ENCODE results near the gene MMP24.

MMP24 gene

DNA sequence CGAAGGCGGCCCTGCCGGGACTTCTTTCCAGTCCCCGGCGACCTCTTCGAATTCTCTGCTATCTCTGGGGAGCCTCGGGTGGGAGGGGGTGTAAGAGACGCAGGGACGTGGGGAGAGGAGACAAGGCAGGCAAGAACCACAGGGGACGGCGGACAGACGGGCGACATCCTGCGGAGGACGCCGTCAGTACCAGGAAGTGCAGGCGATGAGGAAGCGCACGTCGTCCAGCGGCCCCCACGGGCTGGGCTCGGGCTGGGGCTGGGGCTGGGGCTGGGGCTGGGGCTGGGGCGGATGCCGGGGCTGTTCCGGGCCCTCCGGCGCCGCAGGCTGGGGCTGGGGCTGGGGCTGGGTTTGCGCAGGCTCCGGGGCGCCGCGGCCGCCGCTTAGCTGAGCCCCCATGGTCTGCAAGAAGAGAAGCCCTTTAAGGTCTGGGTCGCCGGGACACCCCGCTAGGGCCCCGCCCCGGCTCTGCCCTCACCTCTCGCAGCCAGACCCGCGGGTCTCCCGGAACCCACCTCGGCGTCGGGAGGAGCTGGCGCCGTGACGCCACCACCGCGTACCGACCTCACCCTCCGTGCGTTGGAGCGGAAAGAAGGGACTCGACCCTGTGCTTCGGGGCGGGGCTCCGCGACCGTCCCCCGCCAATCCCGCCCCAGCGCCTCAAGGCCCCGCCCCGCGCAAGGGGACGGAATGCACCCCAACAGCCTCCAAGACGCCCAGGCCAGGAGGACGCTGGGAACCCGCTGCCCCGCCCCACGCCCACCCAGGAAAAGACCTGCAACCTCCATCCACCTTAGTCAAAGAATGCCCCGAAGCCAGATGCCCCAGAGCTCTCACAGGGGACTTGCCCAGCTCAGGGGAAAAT, 51.3 kb downstream of the MMP24 start, which contains the start of gene MMP24OS:
Gene MMP24OS (minus strand): TSS at position 592 of the 865 bp plus-strand sequence. CDS start 193 bp downstream, at position 399.
- Histone ChIP-seq H3K4me3 (ENCODE audit: insufficient read depth, low read depth, low read length, poor library complexity, severe bottlenecking) (peak within 1 kb of the TSS; percentile 64), H3K4me1 (ENCODE audit: control insufficient read depth, insufficient read depth, low read length, poor library complexity, severe bottlenecking) (peaks cover 11% of the 10 kb centered on the region), H3K36me3 (ENCODE audit: control insufficient read depth, insufficient read depth, low read length) (peaks cover 20% of the 10 kb centered on the region), H3K27ac (ENCODE audit: insufficient read depth, low read length, poor library complexity, severe bottlenecking) (peak within 1 kb of the TSS; percentile 83), H3K27me3 (replicated peaks; ENCODE audit: control insufficient read depth, insufficient read depth, low read length, poor library complexity, severe bottlenecking) (no peaks in the 10 kb centered on the region), H3K9me3 (ENCODE audit: control insufficient read depth, low read length) (no peaks in the 10 kb centered on the region)
- DNase-seq: peak; percentile 82 to 86 (median 84)

DNA sequence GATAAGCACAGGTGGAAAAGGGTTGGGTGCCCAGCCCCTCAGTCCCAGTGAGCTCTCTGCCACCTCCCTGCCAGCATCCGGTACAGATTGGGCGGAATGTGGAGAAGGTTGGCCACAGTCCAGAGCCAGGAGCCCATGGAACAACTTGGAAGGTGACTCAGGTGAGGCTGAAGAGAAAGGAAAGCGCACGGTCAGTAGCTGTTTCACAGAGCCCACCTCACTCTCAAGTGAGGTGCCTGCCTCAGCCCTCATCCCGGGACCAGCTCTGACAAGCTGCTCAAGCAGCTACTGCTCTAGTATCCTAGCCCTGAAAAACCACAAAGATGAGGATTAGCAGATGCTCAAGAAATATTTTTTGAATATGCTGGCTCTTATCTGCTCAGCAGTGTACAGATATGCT, 52.5 kb downstream of the MMP24 start:
- no peaks in the 10 kb centered on the region for H3K27me3 ChIP-seq (replicated peaks; ENCODE audit: control insufficient read depth, insufficient read depth, low read length, poor library complexity, severe bottlenecking)
- H3K27ac ChIP-seq (ENCODE audit: insufficient read depth, low read length, poor library complexity, severe bottlenecking): peak overlapping the region; percentile 83
- no peaks in the 10 kb centered on the region for H3K9me3 ChIP-seq (ENCODE audit: control insufficient read depth, low read length)
- peaks cover 19% of the 10 kb centered on the region for H3K4me1 ChIP-seq (ENCODE audit: control insufficient read depth, insufficient read depth, low read length, poor library complexity, severe bottlenecking)
- H3K36me3 ChIP-seq (ENCODE audit: control insufficient read depth, insufficient read depth, low read length): peaks cover 20% of the 10 kb centered on the region
- no peak for DNase-seq
- no peak overlapping the region for H3K4me3 ChIP-seq (ENCODE audit: insufficient read depth, low read depth, low read length, poor library complexity, severe bottlenecking)

DNA sequence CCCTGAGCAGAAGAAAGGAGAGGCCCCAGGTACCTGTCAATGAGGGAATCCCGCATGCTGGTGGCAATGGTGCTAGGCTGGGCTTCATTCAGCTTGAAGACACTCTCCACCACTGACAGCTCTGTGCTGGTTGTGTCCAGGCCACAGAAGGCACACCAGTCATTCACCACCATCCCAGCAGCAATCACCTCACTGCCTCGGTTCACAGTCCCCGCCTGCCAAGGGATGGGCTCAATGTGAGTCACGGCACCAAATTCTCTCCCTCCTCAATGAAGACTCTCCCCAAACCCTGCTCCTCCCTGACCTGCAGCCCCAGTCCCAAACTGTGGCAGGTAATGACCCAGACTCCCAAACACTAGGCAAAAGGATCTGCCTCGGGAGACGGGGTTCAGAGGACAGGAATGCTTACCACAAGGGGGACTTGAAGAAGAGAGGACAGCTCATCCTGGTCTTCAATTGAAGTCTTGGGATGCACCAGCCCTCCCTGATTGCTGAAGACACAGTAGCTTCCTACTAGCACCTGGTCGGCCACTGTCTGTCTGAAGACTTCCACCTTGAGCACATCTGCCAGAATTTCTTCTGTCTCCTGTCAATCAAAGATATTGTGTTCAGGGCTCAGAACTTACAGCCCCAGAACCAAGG, 53.2 kb downstream of the MMP24 start:
- DNase-seq: no peak
- H3K27ac ChIP-seq (ENCODE audit: insufficient read depth, low read length, poor library complexity, severe bottlenecking): no peak overlapping the region
- H3K9me3 ChIP-seq (ENCODE audit: control insufficient read depth, low read length): no peaks in the 10 kb centered on the region
- H3K27me3 ChIP-seq (replicated peaks; ENCODE audit: control insufficient read depth, insufficient read depth, low read length, poor library complexity, severe bottlenecking): no peaks in the 10 kb centered on the region
- peaks cover 20% of the 10 kb centered on the region for H3K36me3 ChIP-seq (ENCODE audit: control insufficient read depth, insufficient read depth, low read length)
- H3K4me1 ChIP-seq (ENCODE audit: control insufficient read depth, insufficient read depth, low read length, poor library complexity, severe bottlenecking): peaks cover 19% of the 10 kb centered on the region
- H3K4me3 ChIP-seq (ENCODE audit: insufficient read depth, low read depth, low read length, poor library complexity, severe bottlenecking): no peak overlapping the region

DNA sequence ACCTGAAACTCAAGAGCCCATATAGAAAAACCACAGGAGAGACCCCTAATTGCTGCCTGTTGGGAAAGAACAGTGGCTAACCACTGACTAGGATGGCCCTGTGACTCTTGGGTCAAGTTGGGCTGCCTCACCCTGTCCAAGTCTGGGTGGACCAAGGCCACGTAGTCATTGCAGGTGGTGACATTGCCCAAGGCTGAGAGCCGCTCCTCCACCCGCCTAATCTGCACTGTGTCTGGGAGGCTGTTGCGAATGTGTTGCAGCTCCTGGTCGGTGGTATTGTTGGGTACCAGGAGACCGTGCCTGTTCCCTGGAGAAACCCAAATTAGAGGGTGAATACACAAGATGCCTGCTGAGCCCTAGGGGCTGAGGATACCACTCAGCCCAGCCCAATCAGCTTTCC, 54.0 kb downstream of the MMP24 start:
- H3K36me3 ChIP-seq (ENCODE audit: control insufficient read depth, insufficient read depth, low read length): peaks cover 20% of the 10 kb centered on the region
- no peaks in the 10 kb centered on the region for H3K9me3 ChIP-seq (ENCODE audit: control insufficient read depth, low read length)
- H3K27ac ChIP-seq (ENCODE audit: insufficient read depth, low read length, poor library complexity, severe bottlenecking): no peak overlapping the region
- H3K27me3 ChIP-seq (replicated peaks; ENCODE audit: control insufficient read depth, insufficient read depth, low read length, poor library complexity, severe bottlenecking): no peaks in the 10 kb centered on the region
- DNase-seq: no peak
- peaks cover 19% of the 10 kb centered on the region for H3K4me1 ChIP-seq (ENCODE audit: control insufficient read depth, insufficient read depth, low read length, poor library complexity, severe bottlenecking)
- H3K4me3 ChIP-seq (ENCODE audit: insufficient read depth, low read depth, low read length, poor library complexity, severe bottlenecking): no peak overlapping the region

DNA sequence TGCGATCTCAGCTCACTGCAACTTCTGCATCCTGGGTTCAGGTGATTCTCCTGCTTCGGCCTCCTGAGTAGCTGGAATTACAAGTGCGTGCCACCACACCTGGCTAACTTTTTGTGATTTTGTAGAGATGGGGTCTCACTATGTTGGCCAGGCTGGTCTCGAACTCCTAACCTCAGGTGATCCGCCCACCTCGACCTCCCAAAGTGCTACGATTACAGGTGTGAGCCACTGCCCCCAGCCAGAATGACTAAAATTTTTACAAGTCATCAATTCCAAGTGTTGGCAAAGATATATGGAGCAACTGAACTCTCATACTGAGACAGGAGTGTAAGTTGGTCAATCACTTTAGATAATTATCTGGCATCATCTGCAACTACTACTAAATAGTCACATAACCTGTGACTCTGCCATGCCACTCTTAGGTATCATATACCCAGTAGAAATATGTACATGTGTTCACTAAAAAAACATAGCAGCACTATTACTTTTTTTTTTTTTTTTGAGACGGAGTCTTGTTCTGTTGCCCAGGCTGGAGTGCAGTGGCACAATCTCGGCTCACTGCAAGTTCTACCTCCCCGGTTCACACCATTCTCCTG, 55.1 kb downstream of the MMP24 start:
- Histone ChIP-seq H3K4me3 (ENCODE audit: insufficient read depth, low read depth, low read length, poor library complexity, severe bottlenecking) (no peak overlapping the region), H3K27ac (ENCODE audit: insufficient read depth, low read length, poor library complexity, severe bottlenecking) (no peak overlapping the region), H3K9me3 (ENCODE audit: control insufficient read depth, low read length) (no peaks in the 10 kb centered on the region), H3K4me1 (ENCODE audit: control insufficient read depth, insufficient read depth, low read length, poor library complexity, severe bottlenecking) (peaks cover 14% of the 10 kb centered on the region), H3K36me3 (ENCODE audit: control insufficient read depth, insufficient read depth, low read length) (peaks cover 20% of the 10 kb centered on the region), H3K27me3 (replicated peaks; ENCODE audit: control insufficient read depth, insufficient read depth, low read length, poor library complexity, severe bottlenecking) (no peaks in the 10 kb centered on the region)
- DNase-seq: no peak

DNA sequence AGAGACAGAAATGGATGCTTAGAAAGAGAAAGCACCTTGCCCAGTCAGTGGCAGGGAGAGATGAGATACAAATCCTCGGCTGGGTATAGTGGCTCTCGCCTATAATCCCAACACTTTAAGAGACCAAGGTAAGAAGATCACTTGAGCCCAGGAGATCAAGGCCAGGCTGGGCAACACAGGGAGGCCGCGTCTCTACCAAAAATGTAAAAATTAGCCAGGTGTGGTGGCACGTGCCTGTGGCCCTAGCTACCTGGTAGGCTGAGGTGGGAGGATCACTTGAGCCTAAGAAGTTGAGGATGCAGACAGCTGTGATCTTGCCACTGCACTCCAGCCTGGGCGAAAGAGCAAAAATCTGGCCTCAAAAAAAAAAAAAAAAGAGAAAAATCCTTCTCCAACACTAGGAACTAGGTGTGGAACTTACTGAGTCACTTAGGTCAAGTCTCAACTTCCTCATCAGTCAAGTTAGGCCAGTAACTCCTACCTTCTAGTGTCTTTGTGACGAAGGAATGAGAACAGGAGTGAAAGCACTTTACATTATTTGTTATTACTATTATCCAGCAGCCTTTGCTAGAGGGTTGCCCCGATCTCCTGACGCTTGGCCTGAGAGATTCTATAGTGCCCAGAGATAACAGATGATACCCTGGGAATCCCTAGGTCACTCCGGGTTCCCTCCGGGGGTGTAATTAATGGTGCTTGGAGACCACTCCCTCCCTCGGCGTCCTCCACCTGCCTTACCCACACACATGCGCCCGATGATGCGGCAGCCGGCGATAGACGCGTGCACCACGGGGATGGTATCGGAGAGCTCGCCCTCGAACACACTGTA, 57.2 kb downstream of the MMP24 start:
- DNase-seq: no peak
- peaks cover 19% of the 10 kb centered on the region for H3K36me3 ChIP-seq (ENCODE audit: control insufficient read depth, insufficient read depth, low read length)
- peak overlapping the region; percentile 90 for H3K4me3 ChIP-seq (ENCODE audit: insufficient read depth, low read depth, low read length, poor library complexity, severe bottlenecking)
- H3K27ac ChIP-seq (ENCODE audit: insufficient read depth, low read length, poor library complexity, severe bottlenecking): peak overlapping the region; percentile 78
- H3K9me3 ChIP-seq (ENCODE audit: control insufficient read depth, low read length): no peaks in the 10 kb centered on the region
- no peaks in the 10 kb centered on the region for H3K27me3 ChIP-seq (replicated peaks; ENCODE audit: control insufficient read depth, insufficient read depth, low read length, poor library complexity, severe bottlenecking)
- peaks cover 7% of the 10 kb centered on the region for H3K4me1 ChIP-seq (ENCODE audit: control insufficient read depth, insufficient read depth, low read length, poor library complexity, severe bottlenecking)

- Histone ChIP-seq H3K9me3 (ENCODE audit: control insufficient read depth, low read length) (no peaks in the 10 kb centered on the region), H3K4me1 (ENCODE audit: control insufficient read depth, insufficient read depth, low read length, poor library complexity, severe bottlenecking) (peaks cover 7% of the 10 kb centered on the region), H3K36me3 (ENCODE audit: control insufficient read depth, insufficient read depth, low read length) (peaks cover 11% of the 10 kb centered on the region), H3K27ac (ENCODE audit: insufficient read depth, low read length, poor library complexity, severe bottlenecking) (peak within 1 kb of the TSS; percentile 78), H3K4me3 (ENCODE audit: insufficient read depth, low read depth, low read length, poor library complexity, severe bottlenecking) (peak within 1 kb of the TSS; percentile 90), H3K27me3 (replicated peaks; ENCODE audit: control insufficient read depth, insufficient read depth, low read length, poor library complexity, severe bottlenecking) (no peaks in the 10 kb centered on the region)
- DNase-seq: peak; percentile 38 to 52 (median 41)
These were observed 57.9 kb downstream of the MMP24 start, which contains the start of gene EIF6 for GRCh38 chr20:35284267-35284991. TSS of gene EIF6 (minus strand) at chr20:35284772. CDS start at chr20:35284487, 285 bp downstream.

DNA sequence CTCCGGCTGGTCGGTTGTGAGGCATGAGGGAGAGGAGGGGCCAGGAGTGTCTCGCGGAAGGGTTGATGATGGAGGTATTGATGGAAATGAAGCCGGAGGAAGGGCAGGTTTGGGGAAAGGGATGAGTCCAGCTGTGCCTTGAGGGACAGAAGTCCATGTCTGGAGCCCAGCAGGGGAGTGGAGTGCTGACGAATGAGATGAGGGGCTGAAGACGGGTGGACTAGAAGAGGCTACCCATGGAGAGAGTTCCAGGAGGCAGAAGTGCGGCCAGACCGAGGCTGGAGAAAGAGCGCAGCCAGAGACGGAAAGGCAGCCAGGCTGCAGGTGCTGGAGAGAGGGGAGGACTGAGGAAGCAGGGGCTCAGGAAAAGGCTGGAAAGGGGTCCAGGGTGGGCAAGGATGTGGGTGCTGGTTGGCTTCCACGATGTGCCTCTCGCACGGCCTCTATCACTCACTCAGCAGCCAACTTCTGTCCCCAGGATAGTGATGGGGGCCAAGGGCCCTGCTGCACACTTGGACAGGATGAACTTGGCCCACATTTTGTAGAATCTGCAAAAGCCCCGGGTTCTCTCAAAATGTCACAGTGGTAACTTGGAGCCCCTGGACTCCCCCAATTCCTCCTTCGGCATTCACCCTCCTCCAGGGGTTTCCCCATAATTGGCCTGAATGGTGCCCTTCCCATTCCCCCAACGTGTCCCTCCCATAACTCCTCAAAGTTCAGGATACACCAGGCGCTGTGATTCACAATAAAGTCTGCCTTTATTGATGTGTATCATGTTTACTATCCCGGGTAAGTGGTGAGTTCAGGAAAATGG, 58.7 kb downstream of the MMP24 start:
- Histone ChIP-seq H3K4me3 (ENCODE audit: insufficient read depth, low read depth, low read length, poor library complexity, severe bottlenecking) (peak overlapping the region; percentile 90), H3K4me1 (ENCODE audit: control insufficient read depth, insufficient read depth, low read length, poor library complexity, severe bottlenecking) (peaks cover 7% of the 10 kb centered on the region), H3K27me3 (replicated peaks; ENCODE audit: control insufficient read depth, insufficient read depth, low read length, poor library complexity, severe bottlenecking) (no peaks in the 10 kb centered on the region), H3K36me3 (ENCODE audit: control insufficient read depth, insufficient read depth, low read length) (peaks cover 4% of the 10 kb centered on the region), H3K27ac (ENCODE audit: insufficient read depth, low read length, poor library complexity, severe bottlenecking) (peak overlapping the region; percentile 78), H3K9me3 (ENCODE audit: control insufficient read depth, low read length) (no peaks in the 10 kb centered on the region)
- no peak for DNase-seq

Measured in effector memory CD4-positive, alpha-beta T cell (primary cell).